SK-N-MC (cell line): ENCODE measurements around the gene CLCN1.

ENCODE experiments used
- EZH2 ChIP-seq: fragments of 200-600 bp; sonication (generic); IDR thresholded peaks from one replicate; pipeline ENCODE4 v1.6.1; 2017; ENCODE audit warnings: antibody characterized with exemption
- FOXP2 ChIP-seq: optimal IDR thresholded peaks from 2 replicates; pipeline ENCODE3; 2011; ENCODE audit warnings: mild to moderate bottlenecking, moderate library complexity; ENCODE audit not compliant: insufficient read depth; ENCODE audit errors: extremely low read length, control extremely low read depth
- POLR2AphosphoS5 ChIP-seq: IDR thresholded peaks from 2 replicates; pipeline ENCODE4 v1.6.1; 2012; ENCODE audit warnings: mild to moderate bottlenecking, low read depth, low read length, borderline replicate concordance

GRCh38 chr7:143283381-143283780 is 32.5 kb upstream of the CLCN1 start:
- TF ChIP-seq EZH2 (no peak), POLR2AphosphoS5 (no peak), FOXP2 (no peak)
